HFF-Myc (cell line): ENCODE results near the gene ALK.

ENCODE experiments used
- DNase-seq: peaks from one replicate; pipeline ENCODE4 v3.0.0-alpha.2; 2011; ENCODE audit warnings: low read depth; ENCODE audit errors: extremely low read depth
- H3K4me3 ChIP-seq: replicated peaks from 2 replicates; pipeline ENCODE4 v1.5.1; 2011; ENCODE audit warnings: low read depth, mild to moderate bottlenecking, control low read depth, low read length
- CTCF ChIP-seq: IDR thresholded peaks from 2 replicates; pipeline ENCODE4 v1.5.1; 2012; ENCODE audit warnings: mild to moderate bottlenecking, low read depth, low read length, control low read depth; ENCODE audit errors: missing control alignments

The ALK gene

GRCh38 chr2:29196792-29197788, 724.3 kb downstream of the ALK start:
- TF ChIP-seq CTCF, result peak; percentile 79
- no peak overlapping the region for H3K4me3 ChIP-seq
- DNase-seq, result no peak

DNA sequence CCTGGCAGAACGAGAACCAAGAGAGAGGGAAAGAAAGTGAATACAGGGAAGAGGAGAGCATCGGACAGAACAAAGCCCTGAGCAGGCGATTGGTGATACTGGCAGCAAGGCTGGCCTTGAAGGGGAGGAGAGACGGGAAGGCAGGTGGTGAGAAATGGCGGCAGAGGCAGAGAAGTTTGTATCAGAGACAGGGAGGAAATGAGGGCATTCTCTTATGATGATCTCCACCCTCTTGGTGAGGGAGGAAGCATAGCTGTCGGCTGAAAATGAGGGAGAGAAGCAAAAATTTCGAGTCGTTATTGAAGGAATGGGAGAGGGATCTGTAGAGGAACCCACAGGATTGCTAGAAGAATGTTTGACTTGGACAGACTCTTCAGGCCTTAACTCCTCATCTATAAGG, 725.6 kb downstream of the ALK start:
- no peak for TF ChIP-seq CTCF
- DNase-seq, result no peak
- H3K4me3 ChIP-seq, result no peak overlapping the region

GRCh38 chr2:29193681-29194080, 727.7 kb downstream of the ALK start:
- no peak overlapping the region for H3K4me3 ChIP-seq
- no peak for DNase-seq
- TF ChIP-seq CTCF, result no peak

DNA sequence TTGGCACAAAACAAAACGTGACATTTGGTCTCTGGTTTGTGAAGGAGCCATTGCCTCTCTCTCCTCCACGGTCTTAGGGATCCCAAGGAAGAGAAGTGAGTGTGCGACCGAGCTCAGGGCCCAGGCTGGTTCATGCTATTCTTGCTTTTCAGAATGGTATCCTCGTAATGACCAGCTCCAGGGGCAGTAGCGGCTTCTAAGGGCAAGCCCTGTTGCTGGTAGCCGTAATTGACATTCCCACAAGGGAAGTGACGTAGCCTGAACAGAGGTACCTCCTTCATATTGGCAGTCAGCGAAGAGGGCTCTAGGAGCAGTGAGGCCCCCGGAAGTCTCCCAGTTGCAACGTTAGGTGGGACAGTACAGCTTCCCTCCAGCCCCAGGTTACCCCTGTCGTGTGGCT, 728.3 kb downstream of the ALK start:
- no peak for TF ChIP-seq CTCF
- DNase-seq, result no peak
- no peak overlapping the region for H3K4me3 ChIP-seq

DNA sequence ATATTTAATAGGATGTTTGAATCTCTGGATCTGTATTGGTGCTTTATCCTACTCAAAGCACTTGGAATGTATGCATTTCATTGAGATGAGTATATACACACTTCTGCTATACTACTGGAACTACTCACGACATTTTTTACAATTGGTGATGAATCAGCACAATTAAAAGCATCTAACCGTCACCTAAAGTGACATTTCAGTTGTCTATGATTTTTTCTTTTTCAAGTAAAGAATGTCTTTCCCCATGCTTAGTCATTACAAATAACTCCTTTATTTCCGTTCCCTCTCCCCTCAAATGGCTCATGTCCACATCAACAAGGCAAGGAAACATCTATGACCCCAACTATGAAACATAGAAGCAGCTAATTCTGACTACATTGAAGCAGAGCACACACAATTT, 728.9 kb downstream of the ALK start:
- no peak overlapping the region for H3K4me3 ChIP-seq
- DNase-seq, result no peak
- TF ChIP-seq CTCF, result no peak

DNA sequence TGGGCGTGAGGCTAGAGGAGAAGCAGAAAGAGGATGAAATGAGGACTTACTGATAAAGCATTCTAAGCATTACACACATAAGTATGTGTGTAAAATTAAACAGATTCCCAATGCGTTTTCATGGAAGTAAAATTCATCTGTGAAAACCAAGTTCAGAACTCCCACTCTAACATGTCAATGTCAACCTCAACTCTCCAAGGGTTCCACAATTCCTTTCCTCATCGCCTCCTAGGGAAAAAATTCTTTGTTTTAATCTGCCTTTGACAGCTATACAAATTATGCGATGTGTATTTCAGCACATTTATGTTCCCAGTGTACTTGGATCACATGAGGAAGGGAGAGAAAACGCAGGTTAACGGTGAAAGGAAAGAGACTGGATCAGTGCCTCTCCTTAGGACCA, 729.6 kb downstream of the ALK start:
- no peak for TF ChIP-seq CTCF
- no peak overlapping the region for H3K4me3 ChIP-seq
- no peak for DNase-seq
